GM21576 (cell line): ENCODE results near the gene FRAS1.
"Not testable (repeated sequence)": the region's sequence is repeated elsewhere in the genome, so short reads cannot be mapped to it uniquely, and the experiment has no call there.

Experiments used
- ATAC-seq: cut with Tn5 transposase; IDR thresholded peaks from one replicate; pipeline ENCODE4 v1.9.1; 2021; ENCODE audit warnings: mild to moderate bottlenecking, moderate library complexity; ENCODE audit not compliant: unreplicated experiment

FRAS1 gene

DNA sequence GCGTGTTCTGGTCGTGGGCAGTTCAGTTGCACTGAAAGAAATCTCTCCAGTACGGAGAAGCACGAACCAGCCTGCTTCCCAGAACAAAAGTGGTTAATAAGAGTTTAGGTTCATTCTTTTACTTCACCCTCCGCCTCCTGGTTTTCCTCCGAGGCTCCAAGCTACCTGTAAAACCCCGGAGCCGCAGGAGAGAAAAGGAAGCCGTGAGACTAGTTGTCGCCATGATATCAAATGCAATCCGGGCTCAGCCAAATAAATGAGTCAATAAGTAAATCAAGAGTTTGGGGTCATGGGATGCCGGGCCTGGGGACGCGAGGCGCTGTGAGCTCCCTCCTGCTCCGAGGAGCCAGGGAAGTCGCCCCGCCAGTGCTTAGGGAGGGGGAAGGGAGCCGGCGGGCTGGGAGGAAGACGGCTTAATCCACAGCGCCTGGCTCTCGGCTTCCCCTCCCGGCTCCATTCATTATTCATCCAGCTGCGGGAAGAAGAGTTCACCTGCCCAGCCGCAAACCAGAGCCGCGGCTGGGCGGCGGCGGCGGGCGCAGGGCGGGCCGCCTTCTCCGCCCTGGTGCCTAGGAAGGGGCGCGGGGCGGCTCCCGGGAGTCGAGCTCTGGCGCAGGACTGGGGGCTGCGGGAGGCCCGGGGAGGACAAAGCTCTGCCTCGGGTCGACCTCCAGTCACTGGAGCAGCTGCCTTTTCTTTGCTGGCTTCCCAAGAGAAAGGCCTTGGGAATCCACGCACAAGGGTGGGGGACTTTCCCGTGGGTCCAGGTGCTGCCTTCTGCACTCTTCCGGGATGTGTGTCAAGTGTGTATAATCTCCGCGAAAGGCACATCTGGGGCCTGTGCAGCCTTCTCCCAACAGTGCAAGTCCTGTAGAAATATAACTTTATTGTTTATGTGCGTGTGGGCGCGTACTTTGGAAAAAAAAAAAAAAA, 1.7 kb downstream of the FRAS1 start:
- no peak for ATAC-seq

DNA sequence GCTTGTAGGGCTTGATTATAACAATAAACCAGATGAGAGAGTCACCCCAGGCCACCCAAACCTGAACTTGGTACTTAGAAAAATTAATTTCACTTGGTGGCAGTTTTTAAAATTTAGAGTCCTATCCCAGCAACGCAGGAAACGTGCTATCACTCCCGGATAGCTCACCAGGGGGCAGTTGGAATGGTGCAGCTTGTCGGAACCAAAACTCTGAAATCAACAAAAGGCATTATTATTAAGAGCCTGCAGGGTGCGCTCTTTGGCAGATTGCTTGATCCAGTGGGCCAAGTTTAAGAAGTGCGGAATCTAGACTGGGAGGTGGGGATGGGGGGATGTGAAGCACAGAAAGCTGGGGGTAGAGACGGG, 2.4 kb downstream of the FRAS1 start:
- no peak for ATAC-seq

GRCh38 chr4:78059938-78060337, 2.8 kb downstream of the FRAS1 start:
- ATAC-seq: no peak

GRCh38 chr4:78061939-78062570, 4.9 kb downstream of the FRAS1 start:
- no peak for ATAC-seq

DNA sequence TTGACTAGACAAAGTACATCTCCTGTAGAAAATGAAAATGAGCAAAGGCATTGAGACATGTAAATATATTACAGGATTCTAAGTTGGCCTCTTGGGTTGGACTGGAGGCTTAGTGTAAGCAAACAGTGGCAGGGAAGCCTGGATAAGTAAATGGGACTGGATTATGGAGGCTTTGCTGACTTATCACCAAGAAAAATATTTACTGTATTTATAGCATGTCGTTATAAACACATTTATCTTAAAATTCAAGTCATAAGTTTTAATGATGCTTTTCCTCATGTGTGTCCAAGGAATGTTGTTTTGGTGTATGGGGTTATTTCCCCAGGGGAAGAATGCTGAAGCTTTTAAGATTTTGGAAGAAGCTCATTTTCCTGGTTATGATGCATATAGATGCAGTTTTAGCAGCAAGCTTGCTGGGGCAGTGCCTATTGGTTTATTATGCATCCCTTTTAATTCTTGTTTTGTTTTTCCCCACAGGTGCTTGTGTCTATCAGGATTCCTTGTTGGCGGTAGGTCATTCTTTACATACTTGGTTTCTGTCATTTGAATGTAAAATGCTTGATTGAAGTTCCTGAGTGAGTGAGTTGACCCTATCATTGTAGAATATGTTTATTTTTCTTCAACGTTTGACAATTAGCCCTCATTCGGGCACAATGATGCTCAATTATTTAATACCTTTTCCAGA, 8.5 kb downstream of the FRAS1 start:
- no peak for ATAC-seq

DNA sequence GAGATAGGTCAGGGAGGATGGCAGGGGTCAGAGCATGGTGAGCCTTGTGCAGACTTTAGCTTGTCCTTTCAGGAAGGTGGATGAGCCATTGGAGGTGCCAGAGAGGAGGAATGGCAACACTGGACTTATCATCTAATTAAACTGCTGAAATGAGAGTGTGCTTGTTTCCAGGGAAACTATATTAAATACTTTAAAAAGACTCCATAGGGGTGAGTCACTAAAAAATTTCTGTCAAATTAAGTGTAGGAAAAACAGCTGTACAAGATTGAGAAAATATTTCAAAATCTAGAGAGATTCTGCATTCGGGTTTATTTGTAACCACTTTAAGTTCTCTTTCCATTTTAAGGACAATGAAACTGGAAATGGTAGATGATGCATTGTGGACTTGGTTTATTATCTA, 11.4 kb downstream of the FRAS1 start:
- ATAC-seq: no peak

- ATAC-seq: no peak
These were observed 12.2 kb downstream of the FRAS1 start for GRCh38 chr4:78069319-78069718.

GRCh38 chr4:78069859-78070258, 12.7 kb downstream of the FRAS1 start:
- no peak for ATAC-seq

- ATAC-seq: no peak
These were observed 13.7 kb downstream of the FRAS1 start for GRCh38 chr4:78070731-78071282.

- no peak for ATAC-seq
These were observed 17.6 kb downstream of the FRAS1 start for GRCh38 chr4:78074759-78075158.

DNA sequence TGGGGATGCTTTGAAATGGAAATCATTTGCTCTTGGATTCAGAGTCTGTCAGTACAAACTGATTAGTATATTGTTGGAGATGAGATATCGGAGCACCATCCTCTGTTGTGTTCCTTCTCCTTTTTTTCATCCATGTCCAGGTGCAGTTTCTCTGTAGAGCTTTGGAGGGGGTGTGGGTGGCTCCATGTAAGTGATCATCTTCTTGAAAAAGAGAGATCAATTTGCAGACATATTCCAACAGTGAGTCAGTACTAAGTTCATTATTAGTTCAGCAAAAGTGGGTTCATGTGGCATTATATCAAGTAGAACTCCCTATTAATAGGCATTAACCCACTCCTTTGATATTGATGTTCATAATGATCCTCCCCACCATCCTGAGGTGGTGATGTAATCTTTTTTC, 18.9 kb downstream of the FRAS1 start:
- ATAC-seq: no peak

GRCh38 chr4:78078101-78078500, 21.0 kb downstream of the FRAS1 start:
- ATAC-seq: no peak

GRCh38 chr4:78079726-78080430, 22.8 kb downstream of the FRAS1 start:
- ATAC-seq: no peak

- no peak for ATAC-seq
These were observed 24.4 kb downstream of the FRAS1 start for GRCh38 chr4:78081541-78081940.

DNA sequence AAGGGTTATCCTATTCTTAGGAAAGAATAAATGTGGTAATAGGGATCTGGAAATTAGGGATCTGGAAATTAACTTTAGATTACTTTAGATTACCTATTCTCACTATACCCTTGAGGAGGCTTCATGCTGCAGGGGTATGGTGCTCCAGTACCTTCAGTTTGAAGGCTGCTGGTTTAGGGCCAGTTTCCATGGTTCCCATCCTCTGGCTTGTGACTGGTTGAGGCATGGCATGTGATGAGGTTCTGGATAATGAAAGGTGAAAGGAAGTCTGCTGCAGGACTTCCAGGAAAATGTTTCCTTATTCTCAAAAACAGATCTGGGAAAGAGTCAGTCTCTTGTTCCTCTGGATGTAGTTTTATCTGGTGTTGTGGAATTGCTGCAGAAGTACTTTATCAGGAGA, 25.9 kb downstream of the FRAS1 start:
- no peak for ATAC-seq

DNA sequence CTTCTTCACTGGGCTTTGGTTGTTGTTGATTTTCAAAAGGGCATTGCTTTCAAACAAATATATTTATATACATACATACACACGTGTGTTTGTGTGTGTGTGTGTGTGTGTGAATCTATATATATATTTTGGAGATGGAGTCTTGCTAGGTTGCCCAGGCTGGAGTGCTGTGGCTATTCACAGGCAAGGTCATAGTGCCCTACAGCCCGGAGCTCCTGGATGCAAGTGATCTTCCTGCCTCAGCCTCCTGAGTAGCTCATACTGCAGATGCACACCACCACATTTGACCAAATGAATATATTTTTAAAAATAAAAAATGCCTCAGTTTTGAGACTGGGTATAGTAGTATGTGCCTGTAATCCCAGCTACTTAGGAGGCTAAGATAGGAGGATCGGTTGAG, 34.4 kb downstream of the FRAS1 start:
- ATAC-seq: no peak

- ATAC-seq: not testable (repeated sequence)
These were observed 35.2 kb downstream of the FRAS1 start for GRCh38 chr4:78092350-78092749.

GRCh38 chr4:78092850-78093249, 35.7 kb downstream of the FRAS1 start:
- no peak for ATAC-seq

GRCh38 chr4:78095081-78095480, 38.0 kb downstream of the FRAS1 start:
- ATAC-seq: no peak

- ATAC-seq: no peak
These were observed 41.9 kb downstream of the FRAS1 start for GRCh38 chr4:78099058-78099457.

DNA sequence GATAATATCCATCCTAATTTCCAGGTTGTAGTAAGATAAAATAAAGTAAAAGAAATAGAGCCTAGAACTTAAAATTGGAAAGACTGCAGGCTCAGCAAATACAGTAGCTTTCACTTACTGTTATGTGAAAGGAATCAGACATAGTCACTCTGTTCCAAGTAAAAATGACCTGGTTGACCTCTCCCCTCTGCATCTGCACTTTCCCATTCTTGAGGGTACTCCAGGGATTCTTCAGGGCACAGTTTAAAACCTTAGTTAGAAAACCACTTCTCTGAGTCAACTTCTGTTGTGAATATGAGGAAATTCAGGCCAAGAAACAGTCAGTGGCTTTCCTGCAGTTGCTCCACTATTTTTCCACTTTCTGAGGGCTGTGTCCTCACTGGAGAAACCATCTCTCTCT, 42.9 kb downstream of the FRAS1 start:
- ATAC-seq: no peak
